Measurements from ENCODE around the gene NRL. TPM values are rescaled to one million over a fixed set of nuclear protein-coding genes. Genes with fewer than 3 reads are reported as not detected.

The NRL gene
- polyA plus RNA-seq, 2 of the 4 experiments (the other 2 are of a cell fraction), result 0.93 to 0.97 TPM

DNA sequence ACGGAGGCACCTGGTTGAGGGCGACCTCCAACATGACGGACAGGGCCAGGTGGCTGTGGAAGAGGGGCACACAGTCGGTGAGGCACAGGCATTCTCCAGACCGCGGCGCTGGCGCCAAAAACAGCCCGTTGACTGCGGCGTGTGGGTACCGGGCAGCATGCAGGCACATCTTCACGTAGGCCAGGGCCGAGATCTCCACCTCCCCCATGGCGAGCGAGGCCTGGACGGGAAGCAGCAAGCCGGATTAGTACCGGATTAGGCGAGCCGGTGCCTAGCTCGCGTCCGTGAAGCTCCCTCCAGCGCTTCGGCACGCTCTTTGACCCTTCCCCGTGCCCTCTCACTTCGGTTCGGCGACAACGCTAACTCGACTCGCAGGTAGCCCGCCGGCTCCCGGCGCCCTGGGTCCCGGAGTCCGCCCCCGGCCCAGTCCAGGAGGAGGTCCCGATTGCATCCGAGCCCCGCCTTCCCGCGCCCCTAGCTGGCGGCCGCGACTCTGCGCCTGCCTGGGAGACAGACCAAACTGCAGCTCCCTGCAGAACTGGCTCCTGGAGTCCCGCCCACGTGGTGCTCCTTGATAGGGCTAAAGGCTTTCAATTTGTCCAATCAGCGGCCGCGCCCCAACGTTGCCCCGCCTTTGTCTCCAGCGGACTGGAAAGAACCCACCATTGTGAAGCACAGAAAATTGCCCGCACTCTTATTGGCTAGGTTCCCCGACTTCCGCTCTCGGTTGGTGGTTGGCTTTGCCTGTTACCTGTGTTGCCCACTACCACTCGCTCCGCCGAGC, 26.5 kb upstream of the NRL start, which contains the start of gene EMC9 (continued):
- TF ChIP-seq, protein P1, sequence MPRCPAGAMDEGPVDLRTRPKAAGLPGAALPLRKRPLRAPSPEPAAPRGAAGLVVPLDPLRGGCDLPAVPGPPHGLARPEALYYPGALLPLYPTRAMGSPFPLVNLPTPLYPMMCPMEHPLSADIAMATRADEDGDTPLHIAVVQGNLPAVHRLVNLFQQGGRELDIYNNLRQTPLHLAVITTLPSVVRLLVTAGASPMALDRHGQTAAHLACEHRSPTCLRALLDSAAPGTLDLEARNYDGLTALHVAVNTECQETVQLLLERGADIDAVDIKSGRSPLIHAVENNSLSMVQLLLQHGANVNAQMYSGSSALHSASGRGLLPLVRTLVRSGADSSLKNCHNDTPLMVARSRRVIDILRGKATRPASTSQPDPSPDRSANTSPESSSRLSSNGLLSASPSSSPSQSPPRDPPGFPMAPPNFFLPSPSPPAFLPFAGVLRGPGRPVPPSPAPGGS (IDR thresholded peaks at IDR 0.05), result peak; percentile 64; the same call in 1 of the 3 replicates
- TF ChIP-seq MYC (IDR thresholded peaks at IDR 0.05; ENCODE audit: borderline replicate concordance, low read length) (peak; percentile 25; the same call in 1 of the 2 replicates), CBX2 (IDR thresholded peaks at IDR 0.05; ENCODE audit: borderline replicate concordance, low read depth) (no peak), CEBPB (IDR thresholded peaks at IDR 0.05) (peak in 1 of 2 experiments; percentile 51; a peak in 1 of 4 replicates), PHF8 (IDR thresholded peaks at IDR 0.05; ENCODE audit: borderline replicate concordance, low read depth) (0 out of 2 replicates have a peak, but pooled peaks have one; percentile 61), NPAS2 (CRISPR knock-in tag; IDR thresholded peaks at IDR 0.05; ENCODE audit: borderline replicate concordance) (no peak), POLR2A (IDR thresholded peaks at IDR 0.05; ENCODE audit: low read length) (peak; percentile 81; the same call in 1 of the 2 replicates)
- TF ChIP-seq, protein P2, sequence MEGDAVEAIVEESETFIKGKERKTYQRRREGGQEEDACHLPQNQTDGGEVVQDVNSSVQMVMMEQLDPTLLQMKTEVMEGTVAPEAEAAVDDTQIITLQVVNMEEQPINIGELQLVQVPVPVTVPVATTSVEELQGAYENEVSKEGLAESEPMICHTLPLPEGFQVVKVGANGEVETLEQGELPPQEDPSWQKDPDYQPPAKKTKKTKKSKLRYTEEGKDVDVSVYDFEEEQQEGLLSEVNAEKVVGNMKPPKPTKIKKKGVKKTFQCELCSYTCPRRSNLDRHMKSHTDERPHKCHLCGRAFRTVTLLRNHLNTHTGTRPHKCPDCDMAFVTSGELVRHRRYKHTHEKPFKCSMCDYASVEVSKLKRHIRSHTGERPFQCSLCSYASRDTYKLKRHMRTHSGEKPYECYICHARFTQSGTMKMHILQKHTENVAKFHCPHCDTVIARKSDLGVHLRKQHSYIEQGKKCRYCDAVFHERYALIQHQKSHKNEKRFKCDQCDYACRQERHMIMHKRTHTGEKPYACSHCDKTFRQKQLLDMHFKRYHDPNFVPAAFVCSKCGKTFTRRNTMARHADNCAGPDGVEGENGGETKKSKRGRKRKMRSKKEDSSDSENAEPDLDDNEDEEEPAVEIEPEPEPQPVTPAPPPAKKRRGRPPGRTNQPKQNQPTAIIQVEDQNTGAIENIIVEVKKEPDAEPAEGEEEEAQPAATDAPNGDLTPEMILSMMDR (IDR thresholded peaks at IDR 0.05), result no peak

DNA sequence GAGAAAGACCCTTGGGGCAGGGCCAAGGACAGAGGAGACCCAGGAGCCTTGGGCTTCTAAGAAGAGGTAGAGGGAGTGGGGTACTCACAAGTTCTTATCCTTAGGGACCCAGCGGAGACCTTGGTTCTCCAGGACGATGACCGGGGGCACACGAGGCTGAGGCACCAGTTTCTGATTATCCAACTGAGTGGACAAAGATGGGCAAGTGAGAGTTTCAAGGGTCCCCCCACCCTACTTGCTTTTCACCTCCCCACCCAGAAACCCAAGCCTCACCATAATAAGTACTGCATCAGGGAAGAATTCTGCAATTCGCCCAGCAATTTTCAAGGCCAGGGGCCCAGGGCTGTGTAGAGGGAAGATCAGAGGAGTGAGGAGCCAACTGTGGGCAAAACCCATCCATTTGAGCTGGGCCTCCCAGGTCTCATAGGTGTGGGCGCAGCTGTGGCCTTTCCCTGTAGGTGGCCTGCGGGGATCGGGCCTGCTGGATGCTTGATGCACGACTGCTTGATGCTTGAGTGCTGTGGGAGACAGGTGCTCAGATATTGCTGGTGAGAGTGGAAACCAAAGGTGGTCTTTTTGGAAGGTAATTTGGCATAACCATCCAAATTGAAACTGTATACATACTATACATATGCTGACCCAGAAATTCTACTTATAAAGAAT, 24.7 kb upstream of the NRL start:
- FAIRE-seq (no peak), ATAC-seq (no peak), DNase-seq (ENCODE audit: low read depth in 1 of 2, low spot score in 1 of 2) (peak; percentile 38 to 46)
- POLR2A ChIA-PET, result interaction anchor here (1.1 to 2.9 kb wide), 2 partner anchors 7 to 25 kb away, joined by 5 to 31 read pairs; partner anchors contain the start of genes DCAF11 and NRL
- 0 out of 6 replicates have a peak overlapping the region, but pooled peaks of 1 of the 2 experiments have one; percentile 7 for H3K27ac ChIP-seq
- peak overlapping the region; percentile 78 for H3K4me2 ChIP-seq
- peaks cover 37% of the 10 kb centered on the region for H3K4me1 ChIP-seq
- CTCF ChIA-PET, result interaction anchor here (1.0 to 5.4 kb wide), 7 partner anchors 15 to 105 kb away, joined by 3 to 47 read pairs (median 3); partner anchors contain the start of genes DCAF11, IRF9 and NRL
- WGBS (ENCODE audit: missing lambda C conversion rate), result 88% methylated on average over 9 of the region's 9 CpGs
- H3K9me3 ChIP-seq, result no peaks in the 10 kb centered on the region
- H3K4me3 ChIP-seq, result peak overlapping the region; percentile 59
- TF ChIP-seq CHD4 (IDR thresholded peaks at IDR 0.05; ENCODE audit: borderline replicate concordance) (no peak), HOXB5 (CRISPR knock-in tag; IDR thresholded peaks at IDR 0.05) (no peak), MAZ (IDR thresholded peaks at IDR 0.05; ENCODE audit: borderline replicate concordance, low read depth, low read length) (no peak), CHD2 (IDR thresholded peaks at IDR 0.05; ENCODE audit: low read length, partially characterized antibody) (no peak), KDM5A (IDR thresholded peaks at IDR 0.05) (no peak), CBX8 (IDR thresholded peaks at IDR 0.05) (no peak), ZSCAN20 (CRISPR knock-in tag; IDR thresholded peaks at IDR 0.05) (no peak), EHF (CRISPR knock-in tag; IDR thresholded peaks at IDR 0.05) (no peak), RNF2 (IDR thresholded peaks at IDR 0.05; ENCODE audit: borderline replicate concordance, low read depth) (no peak)
- TF ChIP-seq, protein P3, sequence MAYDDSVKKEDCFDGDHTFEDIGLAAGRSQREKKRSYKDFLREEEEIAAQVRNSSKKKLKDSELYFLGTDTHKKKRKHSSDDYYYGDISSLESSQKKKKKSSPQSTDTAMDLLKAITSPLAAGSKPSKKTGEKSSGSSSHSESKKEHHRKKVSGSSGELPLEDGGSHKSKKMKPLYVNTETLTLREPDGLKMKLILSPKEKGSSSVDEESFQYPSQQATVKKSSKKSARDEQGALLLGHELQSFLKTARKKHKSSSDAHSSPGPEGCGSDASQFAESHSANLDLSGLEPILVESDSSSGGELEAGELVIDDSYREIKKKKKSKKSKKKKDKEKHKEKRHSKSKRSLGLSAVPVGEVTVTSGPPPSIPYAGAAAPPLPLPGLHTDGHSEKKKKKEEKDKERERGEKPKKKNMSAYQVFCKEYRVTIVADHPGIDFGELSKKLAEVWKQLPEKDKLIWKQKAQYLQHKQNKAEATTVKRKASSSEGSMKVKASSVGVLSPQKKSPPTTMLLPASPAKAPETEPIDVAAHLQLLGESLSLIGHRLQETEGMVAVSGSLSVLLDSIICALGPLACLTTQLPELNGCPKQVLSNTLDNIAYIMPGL (CRISPR knock-in tag; IDR thresholded peaks at IDR 0.05; ENCODE audit: borderline replicate concordance), result no peak
- TF ChIP-seq, protein P2 (IDR thresholded peaks at IDR 0.05), result no peak
- TF ChIP-seq, protein P4, sequence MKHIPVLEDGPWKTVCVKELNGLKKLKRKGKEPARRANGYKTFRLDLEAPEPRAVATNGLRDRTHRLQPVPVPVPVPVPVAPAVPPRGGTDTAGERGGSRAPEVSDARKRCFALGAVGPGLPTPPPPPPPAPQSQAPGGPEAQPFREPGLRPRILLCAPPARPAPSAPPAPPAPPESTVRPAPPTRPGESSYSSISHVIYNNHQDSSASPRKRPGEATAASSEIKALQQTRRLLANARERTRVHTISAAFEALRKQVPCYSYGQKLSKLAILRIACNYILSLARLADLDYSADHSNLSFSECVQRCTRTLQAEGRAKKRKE (CRISPR knock-in tag; IDR thresholded peaks at IDR 0.05; ENCODE audit: low read depth), result no peak
- TF ChIP-seq, protein P5, sequence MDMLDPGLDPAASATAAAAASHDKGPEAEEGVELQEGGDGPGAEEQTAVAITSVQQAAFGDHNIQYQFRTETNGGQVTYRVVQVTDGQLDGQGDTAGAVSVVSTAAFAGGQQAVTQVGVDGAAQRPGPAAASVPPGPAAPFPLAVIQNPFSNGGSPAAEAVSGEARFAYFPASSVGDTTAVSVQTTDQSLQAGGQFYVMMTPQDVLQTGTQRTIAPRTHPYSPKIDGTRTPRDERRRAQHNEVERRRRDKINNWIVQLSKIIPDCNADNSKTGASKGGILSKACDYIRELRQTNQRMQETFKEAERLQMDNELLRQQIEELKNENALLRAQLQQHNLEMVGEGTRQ (IDR thresholded peaks at IDR 0.05), result no peak
- TF ChIP-seq, protein P6, sequence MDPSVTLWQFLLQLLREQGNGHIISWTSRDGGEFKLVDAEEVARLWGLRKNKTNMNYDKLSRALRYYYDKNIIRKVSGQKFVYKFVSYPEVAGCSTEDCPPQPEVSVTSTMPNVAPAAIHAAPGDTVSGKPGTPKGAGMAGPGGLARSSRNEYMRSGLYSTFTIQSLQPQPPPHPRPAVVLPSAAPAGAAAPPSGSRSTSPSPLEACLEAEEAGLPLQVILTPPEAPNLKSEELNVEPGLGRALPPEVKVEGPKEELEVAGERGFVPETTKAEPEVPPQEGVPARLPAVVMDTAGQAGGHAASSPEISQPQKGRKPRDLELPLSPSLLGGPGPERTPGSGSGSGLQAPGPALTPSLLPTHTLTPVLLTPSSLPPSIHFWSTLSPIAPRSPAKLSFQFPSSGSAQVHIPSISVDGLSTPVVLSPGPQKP (IDR thresholded peaks at IDR 0.05; ENCODE audit: low read depth, low read length), result no peak
